Transverse colon (tissue), 4 donors: ENCODE measurements around the gene PTP4A2.

Experiments
- CTCF ChIP-seq, 5 experiments: fragments of 200-600 bp in 3 of 5; fragments of 450-650 bp in 2 of 5; sonication (generic) in 3 of 5; IDR thresholded peaks; 1 replicate in 2 of 5; 2 replicates in 3 of 5; pipeline ENCODE4 v1.5.1; 2016 to 2017; ENCODE audit warnings: antibody characterized with exemption in 5 of 5, inconsistent platforms in 3 of 5, mild to moderate bottlenecking in 2 of 5, moderate library complexity in 1 of 5
- EP300 ChIP-seq: sonication (generic); formaldehyde crosslinking; IDR thresholded peaks from one replicate; pipeline ENCODE4 v1.6.1; 2017; ENCODE audit warnings: antibody characterized with exemption, low read depth
- POLR2A ChIP-seq: fragments of 450-650 bp; IDR thresholded peaks from one replicate; pipeline ENCODE4 v1.6.1; 2016; ENCODE audit warnings: antibody characterized with exemption, mild to moderate bottlenecking, moderate library complexity
- POLR2AphosphoS5 ChIP-seq, 3 donors: sonication (generic); formaldehyde crosslinking; IDR thresholded peaks; one replicate each; pipeline ENCODE4 v1.6.1; 2016; ENCODE audit warnings: antibody characterized with exemption in 3 of 3

- TF ChIP-seq CTCF (IDR thresholded peaks at IDR 0.05) (no peak), POLR2AphosphoS5 (IDR thresholded peaks at IDR 0.05) (no peak), EP300 (no peak), POLR2A (no peak)
These were observed 11.7 kb upstream of the PTP4A2 start for GRCh38 chr1:31949862-31950261.
